HEK293T (cell line): ENCODE data around the gene FDCSP.

ENCODE experiments used
- CTCF ChIA-PET: fragments of 350-600 bp; formaldehyde crosslinking; extraction: SDS; loops from one replicate; lab custom pipeline; 2021; ENCODE audit warnings: antibody characterized with exemption, inconsistent platforms; lab: Yijun Ruan, JAX
- POLR2A ChIA-PET: fragments of 350-600 bp; formaldehyde crosslinking; extraction: SDS; loops from one replicate; lab custom pipeline; 2020; ENCODE audit warnings: antibody characterized with exemption, inconsistent platforms; lab: Yijun Ruan, JAX
- DNase-seq: peaks from one replicate; pipeline ENCODE4 v3.0.0; 2012; ENCODE audit warnings: mixed read lengths; ENCODE audit errors: extremely low spot score
- ARNT ChIP-seq: fragments of 450-650 bp; IDR thresholded peaks from 2 replicates; pipeline ENCODE4 v1.6.1; 2017; ENCODE audit warnings: mild to moderate bottlenecking
- BHLHE40 ChIP-seq: fragments of 450-650 bp; IDR thresholded peaks from 2 replicates; pipeline ENCODE4 v1.6.1; 2016; ENCODE audit warnings: mild to moderate bottlenecking, moderate library complexity, borderline replicate concordance
- CTBP1 ChIP-seq: fragments of 450-650 bp; IDR thresholded peaks from 2 replicates; pipeline ENCODE4 v1.6.1; 2016; ENCODE audit warnings: borderline replicate concordance
- ELF4 ChIP-seq: fragments of 450-650 bp; IDR thresholded peaks from 2 replicates; pipeline ENCODE4 v1.6.1; 2017; ENCODE audit warnings: antibody characterized with exemption
- FOXA1 ChIP-seq: fragments of 450-650 bp; IDR thresholded peaks from 2 replicates; pipeline ENCODE4 v1.6.1; 2016; ENCODE audit warnings: mild to moderate bottlenecking
- FOXK2 ChIP-seq: fragments of 450-650 bp; IDR thresholded peaks from 2 replicates; pipeline ENCODE4 v1.6.1; 2016; ENCODE audit warnings: mild to moderate bottlenecking
- FOXM1 ChIP-seq: fragments of 450-650 bp; IDR thresholded peaks from 2 replicates; pipeline ENCODE4 v1.6.1; 2017; ENCODE audit warnings: mild to moderate bottlenecking, borderline replicate concordance
- HDGF ChIP-seq: fragments of 450-650 bp; IDR thresholded peaks from 2 replicates; pipeline ENCODE4 v1.6.1; 2017; ENCODE audit warnings: antibody characterized with exemption, borderline replicate concordance
- L3MBTL2 ChIP-seq: fragments of 450-650 bp; conservative IDR thresholded peaks from 2 replicates; pipeline ENCODE4 v1.6.1; 2016; ENCODE audit warnings: mild to moderate bottlenecking
- LEF1 ChIP-seq: fragments of 450-650 bp; IDR thresholded peaks from 2 replicates; pipeline ENCODE4 v1.6.1; 2017; ENCODE audit warnings: mild to moderate bottlenecking, borderline replicate concordance
- NFRKB ChIP-seq: fragments of 450-650 bp; IDR thresholded peaks from 2 replicates; pipeline ENCODE4 v1.6.1; 2016; ENCODE audit warnings: mild to moderate bottlenecking, moderate library complexity
- PKNOX1 ChIP-seq: fragments of 450-650 bp; IDR thresholded peaks from 2 replicates; pipeline ENCODE4 v1.6.1; 2016
- SP1 ChIP-seq: fragments of 450-650 bp; IDR thresholded peaks from 2 replicates; pipeline ENCODE4 v1.6.1; 2017
- SUZ12 ChIP-seq: fragments of 450-650 bp; IDR thresholded peaks from 2 replicates; pipeline ENCODE4 v1.6.1; 2016; ENCODE audit warnings: mild to moderate bottlenecking
- TARDBP ChIP-seq: fragments of 450-650 bp; IDR thresholded peaks from 2 replicates; pipeline ENCODE4 v1.6.1; 2016
- ZNF384 ChIP-seq: fragments of 450-650 bp; IDR thresholded peaks from 2 replicates; pipeline ENCODE4 v1.6.1; 2016

The FDCSP gene

GRCh38 chr4:70269674-70270073 is 43.8 kb downstream of the FDCSP start:
- CTCF ChIA-PET, result interaction anchor here (0.5 kb wide), 1 partner anchor 237 kb away, joined by 3 read pairs; no protein-coding TSS in a partner anchor
- POLR2A ChIA-PET, result no interaction called here
- TF ChIP-seq TARDBP, result no peak
- no peak for TF ChIP-seq CTBP1
- no peak for TF ChIP-seq SUZ12
- no peak for DNase-seq

- TF ChIP-seq BHLHE40 (no peak), SUZ12 (no peak), CTBP1 (no peak), SP1 (no peak), LEF1 (no peak), FOXK2 (no peak), PKNOX1 (no peak), FOXM1 (no peak), TARDBP (no peak), ELF4 (no peak), HDGF (no peak), NFRKB (no peak), ARNT (no peak), FOXA1 (no peak), ZNF384 (no peak), L3MBTL2 (no peak)
- no peak for DNase-seq
- CTCF ChIA-PET, result no interaction called here
- POLR2A ChIA-PET, result no interaction called here
Measured at GRCh38 chr4:70277121-70277520, 51.2 kb downstream of the FDCSP start.

- TF ChIP-seq PKNOX1 (no peak), ARNT (no peak), SP1 (no peak), TARDBP (no peak), FOXA1 (no peak), L3MBTL2 (no peak), FOXM1 (no peak), BHLHE40 (no peak), CTBP1 (no peak), ZNF384 (no peak), HDGF (no peak), NFRKB (no peak), SUZ12 (no peak), FOXK2 (no peak), ELF4 (no peak), LEF1 (no peak)
- DNase-seq, result no peak
- ChIA-PET CTCF (no interaction called here), POLR2A (no interaction called here)
Measured at GRCh38 chr4:70280567-70280966, 54.6 kb downstream of the FDCSP start.
